Mesothelial cell of epicardium (in vitro differentiated cells): ENCODE measurements around the gene ELMO1. TPM values are rescaled to one million over a fixed set of nuclear protein-coding genes. Genes with fewer than 3 reads are reported as not detected.

ENCODE experiments used
- DNase-seq, 2 experiments: peaks; one replicate each; pipeline ENCODE4 v3.0.0; 2021; ENCODE audit warnings: low spot score in 2 of 2; ENCODE audit not compliant: unreplicated experiment in 2 of 2
- H3K27ac Mint-ChIP-seq: 2 replicates; pipeline ENCODE4 v1.8.0; 2021; ENCODE audit warnings: mixed read lengths
- H3K27me3 Mint-ChIP-seq: 2 replicates; pipeline ENCODE4 v1.8.0; 2021; ENCODE audit warnings: low read depth, mixed read lengths
- H3K36me3 Mint-ChIP-seq: 2 replicates; pipeline ENCODE4 v1.8.0; 2021; ENCODE audit warnings: mixed read lengths
- H3K4me1 Mint-ChIP-seq: 2 replicates; pipeline ENCODE4 v1.8.0; 2021; ENCODE audit warnings: mixed read lengths
- H3K4me3 Mint-ChIP-seq: 2 replicates; pipeline ENCODE4 v1.8.0; 2021; ENCODE audit warnings: mild to moderate bottlenecking, moderate library complexity, mixed read lengths
- H3K9me3 Mint-ChIP-seq: 2 replicates; pipeline ENCODE4 v1.8.0; 2021; ENCODE audit warnings: mixed read lengths
- total RNA-seq: library from RNA; stranded (reverse); gene quantifications from 3 replicates; pipeline ENCODE4 v1.2.1, GENCODE V29; 2021
- TF ChIP-seq, protein P1 (sequence below): fragments of 200-600 bp; sonication (generic); IDR thresholded peaks from one replicate; pipeline ENCODE4 v1.5.0; 2021; ENCODE audit warnings: antibody characterized with exemption; ENCODE audit not compliant: unreplicated experiment

The ELMO1 gene
- total RNA-seq, 1 donor from 2014 or later: 9.6 TPM

DNA sequence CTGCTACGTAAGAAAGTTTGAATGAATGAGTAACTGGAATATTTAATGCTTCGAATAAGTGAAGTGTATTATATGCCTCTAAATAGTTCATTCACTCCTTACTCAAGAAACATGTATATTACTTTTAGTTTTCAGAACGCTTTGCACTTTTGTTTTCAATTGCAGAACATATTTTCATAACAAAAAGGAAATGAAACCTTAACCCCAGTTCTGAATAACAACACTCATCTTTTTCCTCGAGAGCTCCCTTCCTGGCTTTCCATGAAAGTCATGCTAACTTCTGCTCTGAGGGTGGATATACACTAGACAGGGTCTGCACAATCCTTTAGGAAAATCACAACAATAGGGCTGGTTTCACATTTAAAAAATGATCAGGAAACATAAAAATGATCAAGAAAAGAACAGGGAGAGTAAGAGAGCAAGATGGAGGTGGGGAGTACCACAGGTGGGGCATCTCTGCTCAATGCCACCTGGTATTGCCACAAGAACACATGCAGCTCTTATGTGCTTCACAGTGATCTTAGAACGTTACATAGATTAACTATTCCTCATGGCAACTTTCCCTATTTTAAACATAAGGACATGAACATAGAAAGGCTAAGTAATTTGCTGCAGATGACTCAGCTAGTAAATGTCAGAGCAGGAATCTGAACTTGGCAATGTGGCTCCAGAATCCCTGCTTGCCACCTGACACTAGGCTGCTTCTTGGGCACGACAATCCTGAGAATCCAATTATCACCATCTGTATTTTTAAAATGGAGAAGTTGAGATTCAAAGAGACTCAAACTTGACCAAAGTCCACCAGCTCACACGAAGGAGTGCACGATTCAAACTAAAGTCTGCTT is 504.9 kb downstream of the ELMO1 start:
- H3K27ac Mint-ChIP-seq: no peak overlapping the region
- H3K4me3 Mint-ChIP-seq: no peak overlapping the region
- H3K27me3 Mint-ChIP-seq: no peaks in the 10 kb centered on the region
- peaks cover 7% of the 10 kb centered on the region for H3K9me3 Mint-ChIP-seq
- no peak for DNase-seq
- H3K36me3 Mint-ChIP-seq: no peaks in the 10 kb centered on the region
- TF ChIP-seq, protein P1, sequence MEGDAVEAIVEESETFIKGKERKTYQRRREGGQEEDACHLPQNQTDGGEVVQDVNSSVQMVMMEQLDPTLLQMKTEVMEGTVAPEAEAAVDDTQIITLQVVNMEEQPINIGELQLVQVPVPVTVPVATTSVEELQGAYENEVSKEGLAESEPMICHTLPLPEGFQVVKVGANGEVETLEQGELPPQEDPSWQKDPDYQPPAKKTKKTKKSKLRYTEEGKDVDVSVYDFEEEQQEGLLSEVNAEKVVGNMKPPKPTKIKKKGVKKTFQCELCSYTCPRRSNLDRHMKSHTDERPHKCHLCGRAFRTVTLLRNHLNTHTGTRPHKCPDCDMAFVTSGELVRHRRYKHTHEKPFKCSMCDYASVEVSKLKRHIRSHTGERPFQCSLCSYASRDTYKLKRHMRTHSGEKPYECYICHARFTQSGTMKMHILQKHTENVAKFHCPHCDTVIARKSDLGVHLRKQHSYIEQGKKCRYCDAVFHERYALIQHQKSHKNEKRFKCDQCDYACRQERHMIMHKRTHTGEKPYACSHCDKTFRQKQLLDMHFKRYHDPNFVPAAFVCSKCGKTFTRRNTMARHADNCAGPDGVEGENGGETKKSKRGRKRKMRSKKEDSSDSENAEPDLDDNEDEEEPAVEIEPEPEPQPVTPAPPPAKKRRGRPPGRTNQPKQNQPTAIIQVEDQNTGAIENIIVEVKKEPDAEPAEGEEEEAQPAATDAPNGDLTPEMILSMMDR: no peak
- no peaks in the 10 kb centered on the region for H3K4me1 Mint-ChIP-seq

DNA sequence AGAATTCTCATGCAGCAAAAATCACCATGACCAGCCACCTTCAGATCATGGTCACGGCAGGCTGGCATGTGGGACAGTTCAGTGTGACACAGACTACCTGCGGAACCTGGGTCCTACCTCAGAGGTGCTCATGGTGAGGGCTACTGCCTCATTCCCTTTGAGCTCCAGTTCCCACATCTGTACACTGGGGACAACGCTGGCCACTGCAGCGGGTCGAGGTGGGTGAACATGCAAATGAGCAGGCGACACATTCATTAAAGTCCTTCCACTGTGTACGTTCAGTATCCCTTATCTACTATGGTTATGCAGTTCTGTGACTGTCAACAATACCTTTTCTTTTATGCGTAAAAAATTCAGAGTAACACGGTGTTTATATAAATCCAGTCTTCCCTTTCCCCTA is 505.7 kb downstream of the ELMO1 start:
- TF ChIP-seq, protein P1: no peak
- H3K4me3 Mint-ChIP-seq: no peak overlapping the region
- no peaks in the 10 kb centered on the region for H3K27me3 Mint-ChIP-seq
- peaks cover 13% of the 10 kb centered on the region for H3K9me3 Mint-ChIP-seq
- H3K4me1 Mint-ChIP-seq: no peaks in the 10 kb centered on the region
- no peak overlapping the region for H3K27ac Mint-ChIP-seq
- no peak for DNase-seq
- peaks cover 4% of the 10 kb centered on the region for H3K36me3 Mint-ChIP-seq

DNA sequence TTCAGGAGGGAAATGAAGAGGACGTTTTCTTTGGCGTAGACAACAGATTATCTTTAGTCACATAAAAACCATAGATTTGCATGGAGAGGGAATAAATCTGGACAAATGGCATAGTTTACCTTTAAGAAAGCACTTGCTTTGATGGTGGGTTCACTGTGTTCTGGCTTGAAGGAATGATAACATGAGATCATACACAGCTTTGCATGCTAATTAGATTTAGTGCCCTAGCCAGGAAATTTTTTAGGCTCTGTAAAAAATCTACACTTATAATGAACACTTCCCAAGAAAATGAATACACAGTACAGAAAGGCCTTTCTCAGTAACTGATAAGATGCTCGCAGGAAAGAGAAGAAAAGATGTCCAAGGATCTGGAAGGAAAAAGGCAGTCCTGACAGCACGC is 506.1 kb downstream of the ELMO1 start:
- Mint-ChIP-seq H3K36me3 (peaks cover 5% of the 10 kb centered on the region), H3K4me1 (no peaks in the 10 kb centered on the region), H3K27me3 (no peaks in the 10 kb centered on the region), H3K27ac (no peak overlapping the region), H3K4me3 (no peak overlapping the region), H3K9me3 (peaks cover 17% of the 10 kb centered on the region)
- DNase-seq: no peak
- TF ChIP-seq, protein P1: no peak

DNA sequence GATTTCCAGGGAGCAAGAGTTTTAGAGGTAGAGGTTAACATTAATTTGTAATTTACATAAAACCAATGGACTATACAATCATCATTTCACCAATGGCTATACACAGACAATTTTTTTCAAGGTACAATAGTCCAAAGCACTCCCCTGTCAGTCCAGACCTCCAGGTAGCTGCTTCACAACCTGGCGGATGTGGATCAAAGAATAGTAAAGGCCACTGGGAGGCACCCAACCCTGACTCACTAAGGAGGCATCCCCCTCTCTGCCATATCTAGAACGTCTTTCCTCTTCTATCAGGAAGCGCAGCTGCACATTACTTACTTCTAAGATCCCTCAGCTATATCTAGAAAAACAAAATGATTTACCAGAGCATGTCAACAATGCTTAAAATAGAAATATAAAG is 506.6 kb downstream of the ELMO1 start:
- no peaks in the 10 kb centered on the region for H3K4me1 Mint-ChIP-seq
- no peaks in the 10 kb centered on the region for H3K27me3 Mint-ChIP-seq
- H3K9me3 Mint-ChIP-seq: peaks cover 22% of the 10 kb centered on the region
- peaks cover 5% of the 10 kb centered on the region for H3K36me3 Mint-ChIP-seq
- no peak overlapping the region for H3K4me3 Mint-ChIP-seq
- no peak for DNase-seq
- no peak overlapping the region for H3K27ac Mint-ChIP-seq
- TF ChIP-seq, protein P1: no peak

DNA sequence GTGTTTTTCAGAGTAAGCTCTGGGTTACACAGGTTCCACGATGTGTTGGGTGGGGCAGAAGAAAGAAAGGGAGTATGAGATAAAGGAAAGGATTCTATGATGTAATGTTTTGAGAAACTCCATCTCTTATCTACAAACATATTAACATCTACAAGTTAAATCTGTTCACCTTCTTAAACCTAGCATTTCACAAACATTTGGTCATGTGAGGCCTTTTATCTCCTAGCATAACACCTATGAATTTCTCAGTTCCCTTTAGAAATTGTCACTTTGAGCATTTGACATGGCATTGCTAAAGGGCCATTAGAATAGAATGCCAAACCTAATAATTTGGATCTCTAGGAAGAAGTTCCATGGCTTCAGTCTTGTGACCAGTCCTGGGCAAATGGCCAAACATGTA is 507.3 kb downstream of the ELMO1 start:
- H3K27me3 Mint-ChIP-seq: no peaks in the 10 kb centered on the region
- H3K27ac Mint-ChIP-seq: no peak overlapping the region
- no peak overlapping the region for H3K4me3 Mint-ChIP-seq
- peaks cover 29% of the 10 kb centered on the region for H3K9me3 Mint-ChIP-seq
- TF ChIP-seq, protein P1: no peak
- H3K36me3 Mint-ChIP-seq: peaks cover 10% of the 10 kb centered on the region
- no peaks in the 10 kb centered on the region for H3K4me1 Mint-ChIP-seq
- DNase-seq: no peak
